GM23338 (cell line): ENCODE data around the gene DDX31. TPM values are rescaled to one million over a fixed set of nuclear protein-coding genes. Genes with fewer than 3 reads are reported as not detected.

Experiments
- ATAC-seq: fragments of 200-7000 bp; cut with Tn5 transposase; 3 replicates; pipeline ENCODE4 v1.9.1; 2020
- DNase-seq: peaks from one replicate; pipeline ENCODE4 v3.0.0-alpha.2; 2015; ENCODE audit warnings: low spot score
- H2AFZ ChIP-seq: fragments of 200-600 bp; sonication (generic); 2 replicates; pipeline ENCODE4 v1.8.0; 2016; ENCODE audit warnings: antibody characterized with exemption, mild to moderate bottlenecking, moderate library complexity
- H3F3A ChIP-seq: fragments of 200-600 bp; sonication (generic); replicated peaks from 2 replicates; pipeline ENCODE4 v1.8.0; 2017; ENCODE audit warnings: antibody characterized with exemption, mixed run types, low read depth
- H3K27ac ChIP-seq: fragments of 200-600 bp; sonication (generic); 2 replicates; pipeline ENCODE4 v1.6.1; 2016; ENCODE audit warnings: low read depth
- H3K27me3 ChIP-seq: fragments of 200-600 bp; sonication (generic); 2 replicates; pipeline ENCODE4 v1.8.0; 2016; ENCODE audit warnings: mild to moderate bottlenecking, mixed run types, moderate library complexity; ENCODE audit not compliant: insufficient read depth
- H3K36me3 ChIP-seq: fragments of 200-600 bp; sonication (generic); 2 replicates; pipeline ENCODE4 v1.8.0; 2016; ENCODE audit warnings: mild to moderate bottlenecking; ENCODE audit not compliant: insufficient read depth
- H3K4me1 ChIP-seq: fragments of 200-600 bp; sonication (generic); 2 replicates; pipeline ENCODE4 v1.8.0; 2016; ENCODE audit warnings: mild to moderate bottlenecking, moderate library complexity; ENCODE audit not compliant: insufficient read depth
- H3K4me2 ChIP-seq: fragments of 200-600 bp; sonication (generic); 2 replicates; pipeline ENCODE4 v1.7.1; 2017; ENCODE audit warnings: mixed run types
- H3K4me3 ChIP-seq: fragments of 200-600 bp; sonication (generic); 2 replicates; pipeline ENCODE4 v1.6.1; 2016; ENCODE audit warnings: mixed run types
- H3K79me2 ChIP-seq: fragments of 200-600 bp; sonication (generic); replicated peaks from 2 replicates; pipeline ENCODE4 v1.8.0; 2017; ENCODE audit warnings: mild to moderate bottlenecking; ENCODE audit not compliant: insufficient read depth
- H3K9me2 ChIP-seq: fragments of 200-600 bp; sonication (generic); 2 replicates; pipeline ENCODE4 v1.8.0; 2017; ENCODE audit not compliant: insufficient read depth
- H4K20me1 ChIP-seq: fragments of 200-600 bp; sonication (generic); replicated peaks from 2 replicates; pipeline ENCODE4 v1.8.0; 2017; ENCODE audit warnings: mild to moderate bottlenecking; ENCODE audit not compliant: insufficient read depth
- H3K27ac Mint-ChIP-seq: 2 replicates; pipeline ENCODE4 v1.8.0; 2020; ENCODE audit warnings: inconsistent platforms, mild to moderate bottlenecking, moderate library complexity, mixed read lengths
- H3K27me3 Mint-ChIP-seq: 3 replicates; pipeline ENCODE4 v1.8.0; 2022; ENCODE audit warnings: low read depth, mild to moderate bottlenecking, moderate library complexity, mixed read lengths, inconsistent platforms; ENCODE audit not compliant: insufficient read depth, poor library complexity
- H3K36me3 Mint-ChIP-seq: 3 replicates; pipeline ENCODE4 v1.8.0; 2021; ENCODE audit warnings: low read depth, mild to moderate bottlenecking, inconsistent platforms, moderate library complexity, mixed read lengths
- H3K4me1 Mint-ChIP-seq: 3 replicates; pipeline ENCODE4 v1.8.0; 2020; ENCODE audit warnings: mild to moderate bottlenecking, inconsistent platforms, mixed read lengths
- H3K4me3 Mint-ChIP-seq: 3 replicates; pipeline ENCODE4 v1.8.0; 2021; ENCODE audit warnings: moderate library complexity, mild to moderate bottlenecking, inconsistent platforms, mixed read lengths
- H3K9me3 Mint-ChIP-seq: 3 replicates; pipeline ENCODE4 v1.8.0; 2020; ENCODE audit warnings: moderate library complexity, mild to moderate bottlenecking, inconsistent platforms, mixed read lengths
- CREB1 ChIP-seq: fragments of 250-450 bp; sonication (Bioruptor Pico); IDR thresholded peaks from 2 replicates; pipeline ENCODE4 v1.5.0; 2020; ENCODE audit warnings: low read depth, mild to moderate bottlenecking, moderate library complexity
- CTCF ChIP-seq, 2 experiments: fragments of 200-600 bp in 1 of 2; sonication (generic) in 1 of 2; conservative IDR thresholded peaks; 2 replicates each; pipeline versions ENCODE4 v1.5.1 to v1.6.1; 2016 to 2017; ENCODE audit warnings: antibody characterized with exemption in 2 of 2, low read depth in 2 of 2, mild to moderate bottlenecking in 2 of 2, moderate library complexity in 1 of 2
- EZH2 ChIP-seq: fragments of 200-600 bp; sonication (generic); IDR thresholded peaks from one replicate; pipeline ENCODE4 v1.8.0; 2017; ENCODE audit warnings: antibody characterized with exemption, mild to moderate bottlenecking, low read depth; ENCODE audit not compliant: unreplicated experiment
- EZH2phosphoT487 ChIP-seq: fragments of 200-600 bp; sonication (generic); IDR thresholded peaks from one replicate; pipeline ENCODE4 v1.8.1; 2018; ENCODE audit warnings: antibody characterized with exemption; ENCODE audit not compliant: unreplicated experiment
- JUNB ChIP-seq: IDR thresholded peaks from one replicate; pipeline ENCODE4 v1.6.1; 2016; ENCODE audit warnings: antibody characterized with exemption; ENCODE audit not compliant: unreplicated experiment
- NANOG ChIP-seq: IDR thresholded peaks from 2 replicates; pipeline ENCODE4 v1.6.1; 2016; ENCODE audit warnings: antibody characterized with exemption, borderline replicate concordance
- POLR2AphosphoS5 ChIP-seq: IDR thresholded peaks from 2 replicates; pipeline ENCODE4 v1.6.1; 2016; ENCODE audit warnings: antibody characterized with exemption, low read depth
- REST ChIP-seq: IDR thresholded peaks from one replicate; pipeline ENCODE4 v1.6.1; 2018; ENCODE audit warnings: antibody characterized with exemption; ENCODE audit not compliant: unreplicated experiment
- ZNF331 ChIP-seq: fragments of 250-450 bp; sonication (Bioruptor Pico); IDR thresholded peaks from 2 replicates; pipeline ENCODE4 v1.5.0; 2020; ENCODE audit warnings: low read depth, mild to moderate bottlenecking, moderate library complexity
- ZNF462 ChIP-seq: fragments of 250-450 bp; sonication (Bioruptor Pico); IDR thresholded peaks from 2 replicates; pipeline ENCODE4 v1.5.0; 2020; ENCODE audit warnings: mild to moderate bottlenecking, moderate library complexity
- polyA plus RNA-seq: library from polyadenylated mRNA; unstranded; fragments of >200 nt; fragmentation: Nextera tagmentation; extraction: Ambion mirVana; gene quantifications from 2 replicates; pipeline ENCODE4 v1.2.1, GENCODE V29; 2016
- total RNA-seq: library from RNA; depleted of rRNA; stranded (reverse); fragments of >200 nt; shearing (Covaris generic); gene quantifications from 2 replicates; pipeline ENCODE4 v1.2.3, GENCODE V29; 2014

Gene DDX31
- total and polyA plus RNA-seq, 2 experiments from 2014 or later = 14.8 to 23.5 TPM

GRCh38 chr9:132703336-132703735 is 33.6 kb upstream of the DDX31 start (continued):
- TF ChIP-seq CTCF (conservative IDR thresholded peaks at IDR 0.05; ENCODE audit: low read depth in 2 of 2) = no peak
- TF ChIP-seq ZNF331 (CRISPR knock-in tag) = no peak

GRCh38 chr9:132702254-132702653 is 32.5 kb upstream of the DDX31 start:
- H3K27ac ChIP-seq = no peak overlapping the region

More at GRCh38 chr9:132702254-132702653, 32.5 kb upstream of the DDX31 start:
- no peaks in the 10 kb centered on the region for H3K9me2 ChIP-seq
- H3K4me3 ChIP-seq = no peak overlapping the region
- H3K36me3 ChIP-seq = 0 out of 2 replicates have a peak, but pooled peaks cover 3% of the 10 kb centered on the region
- no peaks in the 10 kb centered on the region for H4K20me1 ChIP-seq
- no peak overlapping the region for H2AFZ ChIP-seq
- Mint-ChIP-seq H3K4me3 (no peak overlapping the region), H3K27me3 (no peaks in the 10 kb centered on the region), H3K9me3 (peaks cover 45% of the 10 kb centered on the region), H3K36me3 (peaks cover 12% of the 10 kb centered on the region; the same call in 1 of the 3 replicates), H3K27ac (no peak overlapping the region), H3K4me1 (no peaks in the 10 kb centered on the region)
- DNase-seq (peak; percentile 12), ATAC-seq (no peak)
- no peaks in the 10 kb centered on the region for H3K79me2 ChIP-seq
- no peaks in the 10 kb centered on the region for H3K27me3 ChIP-seq
- no peaks in the 10 kb centered on the region for H3F3A ChIP-seq
- TF ChIP-seq CTCF (conservative IDR thresholded peaks at IDR 0.05; ENCODE audit: low read depth in 2 of 2) = no peak
- TF ChIP-seq POLR2AphosphoS5 = no peak
- no peak for TF ChIP-seq EZH2phosphoT487
- no peak for TF ChIP-seq JUNB
- no peak for TF ChIP-seq EZH2
- TF ChIP-seq REST = no peak
- TF ChIP-seq CREB1 = no peak
- no peak for TF ChIP-seq ZNF462
- TF ChIP-seq NANOG = no peak
- no peak for TF ChIP-seq ZNF331 (CRISPR knock-in tag)
- no peaks in the 10 kb centered on the region for H3K4me1 ChIP-seq
- H3K4me2 ChIP-seq = no peak overlapping the region
